H1 (cell line): Measurements from ENCODE around the gene MYO16. TPM values are rescaled to one million over a fixed set of nuclear protein-coding genes. Genes with fewer than 3 reads are reported as not detected.

ENCODE experiments used
- EGR1 ChIP-seq: IDR thresholded peaks from 2 replicates; pipeline ENCODE4 v1.6.1; 2011; ENCODE audit warnings: low read depth, low read length, borderline replicate concordance
- POLR2AphosphoS5 ChIP-seq: IDR thresholded peaks from 2 replicates; pipeline ENCODE4 v1.6.1; 2011; ENCODE audit warnings: low read depth, low read length
- SIN3A ChIP-seq, 2 experiments: IDR thresholded peaks in 1 of 2; conservative IDR thresholded peaks in 1 of 2; 2 replicates each; pipeline ENCODE4 v1.6.1; 2011 to 2012; ENCODE audit warnings: low read length in 2 of 2, improper control_type of control experiment in 1 of 2, low read depth in 1 of 2, mild to moderate bottlenecking in 1 of 2
- polyA plus RNA-seq, 7 experiments: library from polyadenylated mRNA; depleted of rRNA in 3 of 7; stranded (reverse) in 5 of 7; unstranded in 2 of 7; fragments of >200 nt in 5 of 7; fragments of 200-250 nt in 2 of 7; gene quantifications; 1 replicate in 5 of 7; 2 replicates in 1 of 7; 4 replicates in 1 of 7; pipeline versions ENCODE4 v1.2.1 to v1.2.3, GENCODE V29; 2011 to 2013; ENCODE audit warnings: missing spikeins in 2 of 7, mixed read lengths in 2 of 7
- total RNA-seq: library from RNA; stranded (reverse); fragmentation: NEBNext Ultra II Directional; extraction: Animal tissue kit (Norgen Biotek cat#: 25700); gene quantifications from 2 replicates; pipeline ENCODE4 v1.2.1, GENCODE V29; 2021

Gene MYO16
- total and polyA plus RNA-seq, 2 of the 8 experiments (the other 6 are each of a cell fraction or from before 2014, with no cell fraction given): 0.02 to 0.22 TPM

DNA sequence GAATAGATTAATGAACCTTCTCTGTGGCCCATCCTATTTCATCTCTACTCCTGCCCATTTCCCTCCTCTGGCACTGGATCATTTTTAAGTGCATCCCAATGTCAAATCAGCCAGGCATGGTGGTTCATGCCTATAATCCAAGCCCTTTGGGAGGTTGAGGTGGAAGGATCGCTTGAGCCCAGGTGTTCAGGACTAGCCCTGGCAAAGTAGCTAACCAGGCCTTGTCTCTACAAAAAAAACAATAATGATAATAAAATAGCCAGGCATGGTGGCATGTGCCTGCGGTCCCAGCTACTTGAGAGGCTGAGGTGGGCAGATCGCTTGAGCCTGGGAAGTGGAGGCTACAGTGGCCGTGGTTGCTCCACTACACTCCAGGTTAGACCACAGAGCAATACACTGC, 517.0 kb downstream of the MYO16 start (continued):
- TF ChIP-seq POLR2AphosphoS5 (no peak), SIN3A (conservative IDR thresholded peaks at IDR 0.05 in 1 of 2, IDR thresholded peaks at IDR 0.05 in 1 of 2; ENCODE audit: low read depth in 1 of 2, low read length in 2 of 2) (no peak), EGR1 (no peak)
